Measurements from ENCODE around the gene GALNTL6.

The GALNTL6 gene

GRCh38 chr4:172997856-172998255 lies 1184.7 kb downstream of the GALNTL6 start:
- H3K4me3 ChIP-seq (replicated peaks; ENCODE audit: low read depth, low read length): no peak overlapping the region
- TF ChIP-seq, protein P1, sequence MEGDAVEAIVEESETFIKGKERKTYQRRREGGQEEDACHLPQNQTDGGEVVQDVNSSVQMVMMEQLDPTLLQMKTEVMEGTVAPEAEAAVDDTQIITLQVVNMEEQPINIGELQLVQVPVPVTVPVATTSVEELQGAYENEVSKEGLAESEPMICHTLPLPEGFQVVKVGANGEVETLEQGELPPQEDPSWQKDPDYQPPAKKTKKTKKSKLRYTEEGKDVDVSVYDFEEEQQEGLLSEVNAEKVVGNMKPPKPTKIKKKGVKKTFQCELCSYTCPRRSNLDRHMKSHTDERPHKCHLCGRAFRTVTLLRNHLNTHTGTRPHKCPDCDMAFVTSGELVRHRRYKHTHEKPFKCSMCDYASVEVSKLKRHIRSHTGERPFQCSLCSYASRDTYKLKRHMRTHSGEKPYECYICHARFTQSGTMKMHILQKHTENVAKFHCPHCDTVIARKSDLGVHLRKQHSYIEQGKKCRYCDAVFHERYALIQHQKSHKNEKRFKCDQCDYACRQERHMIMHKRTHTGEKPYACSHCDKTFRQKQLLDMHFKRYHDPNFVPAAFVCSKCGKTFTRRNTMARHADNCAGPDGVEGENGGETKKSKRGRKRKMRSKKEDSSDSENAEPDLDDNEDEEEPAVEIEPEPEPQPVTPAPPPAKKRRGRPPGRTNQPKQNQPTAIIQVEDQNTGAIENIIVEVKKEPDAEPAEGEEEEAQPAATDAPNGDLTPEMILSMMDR (IDR thresholded peaks at IDR 0.05; ENCODE audit: low read depth, low read length, missing control alignments): no peak
- no peak for DNase-seq (ENCODE audit: extremely low read depth, low read depth)

DNA sequence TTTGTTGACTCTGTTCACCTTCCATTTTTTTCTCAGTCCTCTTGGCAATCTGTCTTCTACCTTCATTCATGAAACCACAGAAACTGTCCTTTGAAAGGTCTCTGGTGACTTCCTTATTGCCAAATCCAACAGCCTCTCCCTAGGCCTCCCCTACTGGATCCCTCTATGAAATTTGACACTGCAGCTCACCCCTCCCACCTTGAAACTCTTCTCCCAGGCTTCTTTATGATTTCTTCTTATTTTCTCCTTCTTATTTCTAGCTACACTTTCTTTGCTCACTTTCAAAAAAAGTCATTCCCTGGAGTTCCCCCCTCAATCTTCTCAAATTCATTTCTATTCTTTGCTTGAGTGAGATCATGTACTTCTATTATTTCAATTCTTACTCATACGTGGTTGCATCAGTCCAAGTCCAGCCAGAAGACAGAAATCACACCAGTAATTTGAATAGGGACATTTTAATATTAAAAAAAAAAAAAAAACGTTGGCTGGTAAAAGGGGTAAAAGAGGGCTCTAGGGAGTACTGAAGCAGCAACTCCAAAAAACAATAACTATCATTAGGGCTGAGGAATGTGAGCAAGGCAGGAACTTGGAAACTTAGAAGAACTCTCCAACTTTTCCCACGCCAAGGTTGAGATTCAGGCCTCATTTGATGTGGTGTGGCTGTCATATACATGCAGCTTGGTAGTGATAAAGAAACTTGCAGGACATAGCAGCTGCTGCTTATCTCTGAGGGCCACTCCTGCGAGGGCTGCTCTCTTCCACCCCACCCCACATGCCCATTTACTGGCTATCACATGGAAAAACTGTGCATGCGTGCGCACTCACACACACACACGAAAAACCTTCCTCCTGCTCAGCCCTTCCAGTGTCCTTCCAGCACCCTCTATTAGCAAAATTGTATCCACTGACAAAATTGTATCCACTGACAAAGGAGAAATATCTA lies 1185.6 kb downstream of the GALNTL6 start:
- no peak for DNase-seq (ENCODE audit: extremely low read depth, low read depth)
- TF ChIP-seq, protein P1 (IDR thresholded peaks at IDR 0.05; ENCODE audit: low read depth, low read length, missing control alignments): no peak
- H3K4me3 ChIP-seq (replicated peaks; ENCODE audit: low read depth, low read length): no peak overlapping the region

DNA sequence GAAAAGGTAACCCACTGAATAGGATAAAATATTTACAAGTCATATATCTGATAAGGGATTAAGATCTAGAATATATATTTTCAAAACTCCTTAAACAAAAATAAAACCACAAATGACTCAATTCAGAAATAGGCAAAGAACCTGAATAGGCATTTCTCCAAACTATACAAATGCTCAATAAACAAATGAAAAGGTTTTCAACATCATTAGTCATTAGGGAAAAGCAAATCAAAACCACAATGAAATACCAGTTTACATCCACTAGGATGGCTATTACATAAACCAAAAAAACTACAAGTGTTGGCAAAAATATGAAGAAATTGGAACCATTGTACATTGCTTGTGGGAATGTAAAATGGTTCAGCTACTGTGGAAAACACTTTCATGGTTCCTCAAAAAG lies 1188.4 kb downstream of the GALNTL6 start:
- TF ChIP-seq, protein P1 (IDR thresholded peaks at IDR 0.05; ENCODE audit: low read depth, low read length, missing control alignments): no peak
- no peak for DNase-seq (ENCODE audit: extremely low read depth, low read depth)
- H3K4me3 ChIP-seq (replicated peaks; ENCODE audit: low read depth, low read length): no peak overlapping the region

- TF ChIP-seq, protein P1 (IDR thresholded peaks at IDR 0.05; ENCODE audit: low read depth, low read length, missing control alignments): no peak
- H3K4me3 ChIP-seq (replicated peaks; ENCODE audit: low read depth, low read length): no peak overlapping the region
- no peak for DNase-seq (ENCODE audit: extremely low read depth, low read depth)
Measured at GRCh38 chr4:173002830-173003561, 1189.8 kb downstream of the GALNTL6 start.

DNA sequence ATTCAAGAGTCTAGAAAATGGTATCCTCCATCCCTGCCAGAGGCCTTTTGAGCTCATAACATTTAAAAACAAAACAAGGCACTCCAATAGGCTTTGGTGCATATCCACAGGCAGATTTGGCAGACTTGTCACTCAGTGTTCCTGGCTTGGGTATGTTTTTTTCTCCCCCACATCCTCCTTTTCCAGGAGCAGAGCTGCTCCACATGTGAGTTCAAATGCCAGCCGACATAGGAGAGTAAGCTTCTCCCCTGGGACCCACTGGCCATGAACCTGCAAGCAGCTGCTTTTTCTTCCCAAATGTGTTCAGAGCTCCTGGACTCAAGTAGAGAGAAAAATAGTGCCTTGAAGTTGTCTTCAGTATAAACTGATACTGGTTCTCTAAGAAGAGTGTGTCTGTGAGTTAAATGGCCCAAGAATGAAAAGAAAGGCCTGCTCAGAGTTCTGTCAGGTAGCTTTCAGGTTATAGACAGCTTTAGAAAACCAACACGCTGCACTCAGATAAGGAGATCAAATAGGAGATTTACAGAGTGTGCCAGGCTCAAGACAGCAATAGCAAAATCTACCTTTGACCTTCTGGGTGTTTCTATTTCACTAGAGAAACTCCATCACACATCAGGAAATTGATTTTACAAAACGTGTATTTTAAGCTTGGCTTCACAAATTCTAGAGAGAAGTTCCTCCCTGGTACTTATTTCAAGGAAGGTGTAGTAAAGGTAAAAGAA lies 1192.9 kb downstream of the GALNTL6 start:
- TF ChIP-seq, protein P1 (IDR thresholded peaks at IDR 0.05; ENCODE audit: low read depth, low read length, missing control alignments): no peak
- no peak for DNase-seq (ENCODE audit: extremely low read depth, low read depth)
- H3K4me3 ChIP-seq (replicated peaks; ENCODE audit: low read depth, low read length): no peak overlapping the region

- no peak overlapping the region for H3K4me3 ChIP-seq (replicated peaks; ENCODE audit: low read depth, low read length)
- TF ChIP-seq, protein P1 (IDR thresholded peaks at IDR 0.05; ENCODE audit: low read depth, low read length, missing control alignments): no peak
- no peak for DNase-seq (ENCODE audit: extremely low read depth, low read depth)
Measured at GRCh38 chr4:173008436-173008835, 1195.2 kb downstream of the GALNTL6 start.
